HG03196 (cell line): ENCODE results near the gene BIRC6.
"Not testable (repeated sequence)": the region's sequence is repeated elsewhere in the genome, so short reads cannot be mapped to it uniquely, and the experiment has no call there.

ENCODE experiments used
- ATAC-seq: cut with Tn5 transposase; IDR thresholded peaks from one replicate; pipeline ENCODE4 v1.9.1; 2021; ENCODE audit not compliant: unreplicated experiment

BIRC6 gene

DNA sequence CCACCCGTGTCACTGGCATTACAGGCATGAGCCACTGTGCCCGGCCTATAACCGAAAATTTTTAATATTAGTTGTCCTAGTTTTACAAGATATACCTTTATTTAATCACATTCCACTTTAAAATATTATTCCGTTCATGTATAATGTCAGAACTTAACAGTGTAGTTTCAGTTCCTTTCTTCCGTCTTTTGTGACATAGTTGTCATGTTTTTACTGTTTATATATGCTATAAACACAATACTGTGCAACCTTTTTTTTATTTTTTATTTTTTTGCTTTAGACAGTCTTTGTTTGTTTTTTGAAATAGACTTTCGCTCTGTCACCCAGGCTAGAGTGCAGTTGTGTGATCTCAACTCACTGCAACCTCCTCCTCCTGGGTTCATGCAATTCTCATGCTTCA lies 141.5 kb downstream of the BIRC6 start:
- no peak for ATAC-seq

DNA sequence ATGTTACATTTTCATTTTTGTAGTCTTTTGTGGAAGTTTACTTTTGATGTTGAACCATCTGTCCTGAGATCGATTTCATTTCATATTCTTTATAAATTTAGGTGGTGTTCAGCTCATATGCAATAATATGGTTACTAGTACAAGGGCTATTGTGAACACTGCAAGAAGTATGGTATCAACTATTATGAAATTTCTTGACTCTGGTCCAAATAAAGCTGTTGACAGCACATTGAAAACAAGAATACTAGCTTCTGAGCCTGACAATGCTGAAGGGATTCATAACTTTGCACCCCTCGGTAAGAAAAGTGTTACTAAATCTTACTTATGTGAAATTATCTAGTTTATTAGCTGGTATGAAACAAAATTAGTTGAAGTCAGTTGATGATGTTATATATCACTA lies 146.1 kb downstream of the BIRC6 start:
- no peak for ATAC-seq

DNA sequence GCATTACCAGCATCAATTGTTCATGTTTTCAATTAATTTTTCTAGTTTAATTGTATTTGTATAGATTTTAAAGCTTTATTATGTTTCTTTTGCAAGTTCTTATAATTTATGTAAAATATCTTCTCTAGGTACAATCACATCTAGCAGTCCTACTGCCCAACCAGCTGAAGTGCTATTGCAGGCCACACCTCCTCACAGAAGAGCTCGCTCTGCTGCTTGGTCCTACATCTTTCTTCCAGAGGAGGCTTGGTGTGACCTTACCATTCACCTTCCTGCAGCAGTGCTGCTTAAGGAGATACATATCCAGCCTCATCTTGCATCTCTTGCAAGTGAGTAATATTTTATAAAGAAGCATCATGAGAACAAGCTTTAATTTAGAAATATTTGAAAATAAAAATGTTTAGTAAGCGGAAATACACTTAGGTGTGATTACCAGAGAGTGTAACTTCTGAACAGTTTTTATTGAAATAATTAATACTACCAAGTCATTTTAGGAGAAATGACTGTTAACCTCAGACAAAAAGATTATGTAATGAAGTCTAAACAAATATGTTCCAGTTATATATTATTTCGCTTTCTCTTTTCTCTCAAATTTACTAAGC lies 148.2 kb downstream of the BIRC6 start:
- ATAC-seq, result no peak

DNA sequence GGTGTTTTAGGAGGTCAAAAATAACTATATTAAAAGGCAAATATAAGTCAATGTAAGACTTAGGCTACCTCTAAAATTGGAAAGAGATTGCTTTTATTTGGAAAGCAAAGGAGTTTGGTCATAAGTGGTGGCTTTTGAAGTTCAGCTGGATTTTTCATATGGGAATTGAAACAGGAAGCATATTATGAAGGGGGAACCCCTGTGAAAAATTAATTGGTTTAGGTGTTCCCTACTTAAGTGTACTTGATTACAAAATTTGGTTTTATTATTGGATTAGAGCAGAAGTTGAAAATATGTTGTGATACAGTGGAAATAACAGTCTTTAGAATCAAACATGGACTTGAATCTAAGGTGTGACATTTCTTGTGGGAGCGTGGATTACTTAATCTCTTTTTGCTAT lies 149.6 kb downstream of the BIRC6 start:
- no peak for ATAC-seq

DNA sequence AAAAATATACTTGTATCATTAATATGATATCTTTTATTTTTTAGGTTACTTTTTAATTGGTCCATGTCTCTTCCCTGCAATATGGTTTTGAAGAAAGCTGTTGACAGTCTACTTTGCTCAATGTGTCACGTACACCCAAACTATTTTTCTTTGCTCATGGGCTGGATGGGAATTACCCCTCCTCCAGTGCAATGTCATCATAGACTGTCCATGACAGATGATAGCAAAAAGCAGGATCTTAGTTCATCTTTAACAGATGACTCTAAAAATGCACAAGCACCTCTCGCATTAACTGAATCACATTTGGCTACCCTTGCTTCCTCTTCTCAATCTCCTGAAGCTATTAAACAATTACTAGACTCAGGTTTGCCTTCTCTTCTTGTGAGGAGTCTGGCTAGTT lies 158.1 kb downstream of the BIRC6 start:
- ATAC-seq, result no peak

DNA sequence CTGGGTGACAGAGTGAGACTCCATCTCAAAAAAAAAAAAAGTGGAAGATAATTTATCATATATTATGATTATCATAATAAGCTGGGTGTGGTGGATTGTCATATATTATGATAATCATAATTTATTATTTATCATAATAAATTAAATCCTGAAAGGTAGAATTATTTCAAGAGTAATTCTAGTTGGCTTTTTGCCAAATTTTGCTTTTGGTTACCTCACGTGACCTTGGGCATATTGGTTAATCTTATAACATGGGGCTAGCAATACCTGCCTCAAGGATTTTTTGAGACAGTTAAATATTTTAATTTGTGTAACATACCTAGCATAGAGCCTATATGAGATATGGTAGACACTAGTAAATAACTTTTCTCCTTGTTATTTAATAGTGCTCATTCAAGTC lies 159.7 kb downstream of the BIRC6 start:
- ATAC-seq, result no peak

DNA sequence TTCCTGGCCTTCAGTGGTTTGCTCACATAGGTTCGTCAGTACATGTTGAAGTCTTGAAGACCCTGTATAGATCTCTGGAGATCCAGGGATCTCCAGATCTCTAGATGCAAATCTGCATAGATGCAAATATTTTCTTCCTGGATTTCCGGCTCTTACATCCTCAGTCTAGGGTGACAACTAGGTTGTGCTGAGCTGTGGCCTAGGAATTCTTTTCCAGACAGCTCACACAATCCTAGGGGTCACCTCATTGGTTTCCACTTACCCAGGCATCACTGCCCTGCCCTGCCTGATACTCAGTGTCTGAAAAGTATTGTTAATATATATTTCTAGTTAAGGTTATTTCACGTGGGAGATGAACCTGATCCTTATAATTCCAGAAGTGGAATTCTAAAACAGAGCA lies 165.9 kb downstream of the BIRC6 start:
- no peak for ATAC-seq

DNA sequence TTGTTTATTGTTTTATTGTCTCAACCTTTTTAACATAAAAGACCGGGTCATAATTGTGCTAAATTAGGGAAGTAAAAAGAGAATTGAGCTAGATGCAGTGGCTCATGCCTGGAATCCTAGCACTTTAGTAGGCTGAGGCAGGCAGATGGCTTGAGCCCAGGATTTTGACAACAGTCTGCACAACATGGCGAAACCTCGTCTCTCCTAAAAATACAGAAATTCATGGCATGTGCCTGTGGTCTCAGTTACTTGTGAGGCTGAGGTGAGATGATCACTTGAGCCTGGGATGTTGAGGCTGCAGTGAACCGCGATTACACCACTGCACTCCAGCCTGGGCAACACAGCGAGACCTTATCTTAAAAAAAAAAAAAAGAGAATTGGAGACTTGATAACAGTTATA lies 166.9 kb downstream of the BIRC6 start:
- no peak for ATAC-seq

DNA sequence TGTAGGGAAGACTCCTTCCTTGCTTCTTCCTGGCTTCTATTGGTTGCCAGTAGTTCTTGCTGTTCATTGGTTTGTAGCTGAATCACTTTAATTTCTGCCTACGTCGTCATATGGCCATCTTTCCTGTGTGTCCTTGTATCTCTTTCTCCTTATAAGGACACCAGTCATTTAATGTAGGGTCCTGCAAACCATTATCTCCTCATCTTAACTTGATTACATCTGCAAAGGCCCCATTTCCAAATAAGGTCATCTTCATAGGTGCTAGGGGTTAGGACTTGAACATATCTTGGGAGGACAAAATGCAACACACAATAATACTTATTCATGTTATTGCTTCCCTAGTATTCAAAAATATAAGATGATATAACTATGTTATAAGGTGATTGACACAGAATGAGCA lies 175.5 kb downstream of the BIRC6 start:
- no peak for ATAC-seq

DNA sequence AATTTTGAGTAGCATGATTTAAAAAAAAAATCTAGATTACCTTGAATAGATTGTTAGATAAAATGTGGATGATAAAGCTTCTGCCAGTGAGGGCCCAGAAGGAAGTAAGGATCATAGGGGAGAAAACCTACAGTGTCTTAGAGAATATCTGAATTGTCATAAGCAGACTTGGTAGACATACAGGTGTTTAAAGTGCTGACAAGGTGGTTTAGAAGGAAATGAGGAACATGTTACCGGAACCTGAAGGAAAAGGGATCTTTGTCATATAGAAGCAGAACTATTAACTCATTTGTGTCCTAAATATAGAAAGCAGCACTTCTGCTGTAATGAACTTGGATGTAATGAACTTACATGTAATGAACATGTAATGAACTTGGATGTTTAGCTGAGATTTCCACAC lies 176.1 kb downstream of the BIRC6 start:
- ATAC-seq, result no peak

DNA sequence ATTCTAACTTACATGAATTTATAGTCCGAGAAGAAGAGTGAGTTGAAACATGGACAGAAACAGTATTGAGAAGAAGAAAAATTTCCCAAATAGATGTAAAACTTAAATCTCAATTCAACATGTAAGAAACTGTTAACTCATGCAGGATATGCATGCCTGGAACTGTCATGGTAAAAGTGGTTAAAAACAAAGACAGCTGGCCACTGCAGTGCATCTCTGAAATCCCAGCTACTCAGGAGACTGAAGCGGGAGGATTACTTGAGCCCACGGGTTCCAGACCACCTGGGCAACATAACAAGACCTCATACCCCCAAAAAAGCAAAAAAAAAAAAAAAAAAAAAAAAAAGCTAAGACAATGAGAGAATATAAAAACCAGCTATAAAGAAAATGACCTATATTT lies 178.0 kb downstream of the BIRC6 start:
- no peak for ATAC-seq

DNA sequence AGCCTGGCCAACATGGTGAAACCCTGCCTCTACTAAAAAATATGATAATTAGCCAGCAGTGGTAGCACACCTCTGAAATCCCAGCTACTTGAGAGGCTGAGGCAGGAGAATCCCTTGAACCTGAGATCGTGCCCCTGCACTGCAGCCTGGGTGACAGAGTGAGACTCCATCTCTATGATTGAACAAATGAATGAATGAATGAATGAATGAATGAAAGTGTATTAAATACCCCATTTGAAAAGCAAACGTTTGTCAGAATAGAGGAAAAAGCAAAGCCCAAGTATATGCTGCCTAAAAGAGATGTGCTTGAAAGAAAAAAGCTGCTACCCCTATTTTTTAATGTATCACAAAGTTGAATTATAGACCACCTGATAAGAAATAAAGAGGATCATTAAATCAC lies 181.9 kb downstream of the BIRC6 start:
- no peak for ATAC-seq

DNA sequence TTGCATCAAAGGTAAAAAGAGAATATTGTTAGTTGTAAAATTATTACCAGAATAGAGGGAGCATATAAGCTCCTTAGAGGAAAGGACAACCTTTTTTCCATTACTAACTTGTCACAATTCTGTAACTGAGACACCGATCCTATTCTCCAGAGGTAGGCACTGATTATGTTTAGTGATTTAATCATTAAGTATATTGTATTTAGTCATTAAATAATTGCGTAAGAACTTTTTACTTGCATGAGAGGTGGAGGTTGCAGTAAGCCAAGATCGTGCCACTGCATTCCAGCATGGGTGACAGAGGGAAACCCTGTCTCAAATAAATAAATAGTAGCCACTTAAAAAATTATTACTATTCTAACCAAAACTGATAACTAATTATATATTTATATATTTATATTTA lies 195.7 kb downstream of the BIRC6 start:
- ATAC-seq, result not testable (repeated sequence)

DNA sequence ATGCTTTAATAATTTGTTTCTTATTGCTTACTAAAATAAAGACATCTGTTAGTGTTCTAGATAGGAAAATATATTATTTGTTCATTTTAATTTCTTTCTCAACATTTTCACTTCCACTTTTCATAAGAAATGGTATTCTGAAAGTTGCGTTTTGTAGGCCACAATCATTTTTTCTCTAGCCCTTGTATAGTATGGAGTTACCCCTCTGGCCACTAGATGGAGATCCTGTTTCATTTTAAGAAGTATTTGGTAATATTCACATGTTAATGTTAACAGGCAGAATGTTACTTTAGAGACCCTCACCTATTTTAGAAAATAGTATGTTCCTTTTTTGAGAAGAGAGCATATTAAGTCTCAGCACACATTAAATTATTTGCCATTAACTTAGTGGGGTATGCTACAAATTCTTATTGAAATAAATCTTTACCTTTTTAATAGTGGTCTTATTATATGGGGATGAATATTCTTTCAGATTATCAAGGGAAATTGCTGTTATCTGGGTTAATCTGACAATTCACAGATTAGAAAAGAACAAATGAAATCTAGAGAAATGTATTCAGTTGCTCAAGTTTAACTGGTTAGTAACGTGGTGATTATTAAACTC lies 197.1 kb downstream of the BIRC6 start:
- peak; percentile 76 for ATAC-seq

DNA sequence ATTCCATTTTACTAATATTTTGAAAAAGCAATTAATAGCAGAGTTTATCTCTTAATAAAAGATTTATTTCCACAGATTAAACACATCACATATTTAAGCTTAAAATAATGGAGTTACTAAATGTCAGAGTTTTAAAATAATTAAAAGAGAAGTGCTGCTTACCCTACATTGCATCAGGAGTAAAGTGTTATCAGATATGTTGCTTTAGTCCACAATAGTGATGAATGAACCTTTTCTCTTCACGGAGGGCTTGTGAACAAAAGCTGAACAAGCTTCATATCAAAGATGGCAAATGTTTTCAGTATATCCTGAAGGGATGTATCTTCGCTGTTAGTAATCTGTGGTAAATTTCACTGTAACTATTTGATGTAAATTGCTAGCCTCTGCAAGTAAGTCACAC lies 201.7 kb downstream of the BIRC6 start:
- no peak for ATAC-seq

DNA sequence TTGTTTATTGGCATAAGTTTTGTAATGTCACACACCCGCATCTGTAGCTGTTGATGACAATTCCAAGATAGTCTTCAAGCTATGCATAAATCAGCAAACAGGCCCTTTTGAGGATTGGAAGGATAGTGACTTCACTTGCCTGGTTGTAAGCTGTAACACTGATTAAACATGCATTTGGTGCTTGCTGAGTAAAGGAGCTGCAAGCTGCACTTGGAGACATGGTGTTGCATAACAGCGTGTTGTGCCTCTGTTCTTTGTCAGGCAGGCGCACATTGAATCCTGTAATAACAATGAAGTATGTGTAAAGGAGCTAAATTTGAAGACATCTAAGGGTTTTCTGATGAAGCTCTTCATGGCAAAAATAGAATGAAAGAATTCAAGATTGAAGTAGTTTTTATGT lies 202.3 kb downstream of the BIRC6 start:
- no peak for ATAC-seq

DNA sequence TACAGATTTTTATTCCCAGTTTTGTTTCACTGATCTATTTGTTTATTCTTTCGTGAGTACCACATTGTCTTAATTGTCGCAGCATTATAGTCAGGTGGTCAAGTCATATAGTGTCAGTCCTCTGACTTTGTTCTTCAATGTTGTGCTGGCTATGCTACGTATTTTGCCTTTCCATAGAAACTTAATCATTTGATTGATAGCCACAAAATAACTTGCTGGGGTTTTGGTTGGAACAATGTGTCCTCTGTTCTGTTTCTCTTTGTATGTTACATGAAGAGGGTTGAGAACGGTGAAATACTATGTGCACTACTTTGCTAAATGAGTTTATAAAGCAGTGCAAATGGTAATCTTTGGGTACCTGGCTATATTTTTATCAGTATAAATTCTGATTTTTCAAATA lies 206.1 kb downstream of the BIRC6 start:
- no peak for ATAC-seq

DNA sequence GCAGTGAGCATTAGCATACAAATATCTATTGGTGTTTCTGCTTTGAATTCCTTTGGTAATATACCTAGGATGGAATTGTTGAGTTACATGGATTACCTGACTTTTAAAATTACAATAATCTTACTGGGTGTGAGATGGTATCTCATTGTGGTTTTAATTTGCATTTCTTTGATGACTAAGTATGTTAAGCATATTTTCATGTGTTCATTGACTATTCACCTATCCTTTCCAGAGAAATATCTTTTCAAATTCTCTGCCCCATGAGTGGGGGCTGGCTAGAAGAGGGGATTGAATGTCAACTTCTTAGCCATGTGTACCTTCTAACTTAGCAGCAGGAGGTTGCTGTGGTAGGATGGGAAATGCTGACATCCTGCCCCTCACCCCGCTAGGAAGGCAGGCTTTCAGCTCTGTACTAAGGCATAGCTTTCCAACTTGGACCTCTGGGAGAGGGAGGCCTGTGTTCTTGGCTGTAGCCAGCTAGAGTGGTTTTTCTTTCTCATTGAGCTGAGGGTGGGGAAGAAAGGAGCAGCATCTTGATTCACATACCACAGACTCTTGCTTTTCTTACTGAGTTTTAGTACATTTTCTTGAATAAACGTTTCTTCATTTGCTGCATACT lies 207.7 kb downstream of the BIRC6 start:
- ATAC-seq, result no peak

DNA sequence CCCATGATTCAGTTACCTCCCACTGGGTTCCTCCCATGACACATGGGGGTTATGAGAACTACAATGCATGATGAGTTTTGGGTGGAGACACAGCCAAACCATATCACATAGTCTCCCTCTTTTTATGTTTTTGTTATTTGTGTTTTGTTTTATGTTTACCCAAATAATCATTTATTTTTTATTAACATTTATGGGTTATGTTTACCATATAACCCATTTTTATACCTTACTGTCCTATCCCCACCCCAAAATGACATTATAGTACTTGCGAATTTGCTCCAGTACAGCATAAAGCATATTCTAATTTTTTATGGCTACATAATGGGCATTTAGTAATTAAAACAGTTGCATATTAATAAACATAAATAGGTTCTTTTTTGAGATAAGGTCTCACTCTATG lies 209.1 kb downstream of the BIRC6 start:
- no peak for ATAC-seq

DNA sequence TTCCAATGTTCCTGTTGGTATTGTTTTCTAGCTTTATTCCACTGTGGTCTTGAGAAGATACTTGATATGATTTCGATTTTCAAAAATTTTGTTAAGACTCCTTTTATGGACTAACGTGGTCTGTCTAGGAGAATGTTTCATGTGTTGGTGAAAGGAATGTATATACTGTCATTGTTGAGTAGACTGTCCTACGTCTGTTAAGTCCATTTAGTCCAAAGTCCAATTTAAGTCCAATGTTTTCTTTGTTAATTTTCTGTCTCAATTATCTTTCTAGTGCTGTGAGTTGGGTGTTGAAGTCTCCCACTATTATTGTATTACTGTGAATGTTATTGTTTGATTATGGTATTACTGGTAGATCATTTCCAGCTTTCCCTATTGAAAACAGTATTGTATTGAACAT lies 215.2 kb downstream of the BIRC6 start:
- no peak for ATAC-seq

DNA sequence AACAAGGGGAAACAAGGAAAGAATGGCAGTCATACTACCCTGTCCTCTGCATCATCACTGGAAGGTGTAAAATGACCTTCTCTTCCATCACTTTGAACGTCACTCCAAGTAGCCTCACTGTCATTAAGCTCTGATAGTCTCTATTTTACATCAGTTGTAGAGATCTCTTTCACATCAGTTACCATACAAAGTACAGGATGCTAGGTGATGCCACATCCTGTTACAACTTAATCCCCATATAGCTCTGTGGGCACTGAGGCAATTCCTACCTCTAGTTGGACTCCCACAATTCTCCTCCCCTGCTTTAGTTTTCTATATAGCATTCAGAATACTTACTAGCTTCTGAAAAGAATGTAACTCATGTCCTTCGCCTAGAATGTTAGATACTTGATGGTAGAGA lies 215.9 kb downstream of the BIRC6 start:
- ATAC-seq, result no peak

DNA sequence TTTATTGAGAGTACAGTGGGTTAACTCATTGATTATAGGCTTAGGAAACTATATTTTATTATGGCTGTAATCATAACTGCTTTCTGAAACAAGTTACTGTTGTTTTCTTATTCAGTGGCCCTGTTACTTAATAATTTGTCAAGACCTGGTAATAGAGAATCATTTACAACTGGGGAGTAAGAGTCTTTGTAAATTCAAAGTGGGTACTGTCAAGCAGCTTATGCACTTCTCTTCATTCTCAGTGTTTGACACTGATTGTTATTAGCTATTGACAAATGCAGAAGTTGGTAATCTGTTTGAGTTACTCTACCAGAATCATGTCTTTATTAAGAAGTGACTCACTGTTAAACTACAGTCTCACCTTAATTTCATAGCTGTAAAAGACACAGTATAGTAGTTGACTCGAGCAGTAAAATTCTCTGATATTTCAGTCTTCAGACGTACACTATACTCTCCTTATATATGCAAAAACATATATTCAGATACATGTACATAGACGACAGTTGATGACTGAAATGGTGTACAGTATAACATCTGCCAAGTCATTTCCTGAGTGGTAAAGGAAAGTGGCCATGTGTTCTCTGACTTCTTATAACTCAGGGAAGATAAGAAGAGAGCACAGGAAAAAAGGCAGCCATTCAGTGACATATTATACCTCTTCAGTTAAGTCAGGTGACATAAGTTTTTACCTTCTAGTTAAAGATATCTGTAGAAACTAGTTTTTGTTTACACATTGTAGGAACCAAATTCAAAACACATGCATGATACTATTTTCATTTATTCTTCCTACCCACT lies 235.0 kb downstream of the BIRC6 start:
- ATAC-seq, result peak; percentile 73
